Erythroblast (primary cell): ENCODE results near the gene KCTD21.

Source experiments
- GATA1 ChIP-seq: IDR thresholded peaks from 2 replicates; pipeline ENCODE4 v1.6.1; 2011; ENCODE audit warnings: low read depth, mild to moderate bottlenecking, control low read depth, low read length, moderate library complexity
- POLR2A ChIP-seq: IDR thresholded peaks from 2 replicates; pipeline ENCODE4 v1.6.1; 2011; ENCODE audit warnings: mild to moderate bottlenecking, low read length

- TF ChIP-seq POLR2A (no peak), GATA1 (no peak)
Observed at GRCh38 chr11:78170413-78170812, 18.0 kb downstream of the KCTD21 start.
